Osteocyte (in vitro differentiated cells): ENCODE data around the gene VAPA. TPM values are rescaled to one million over a fixed set of nuclear protein-coding genes. Genes with fewer than 3 reads are reported as not detected.

Source experiments
- DNase-seq: peaks from one replicate; pipeline ENCODE4 v3.0.0; 2021; ENCODE audit warnings: mixed read lengths; ENCODE audit not compliant: unreplicated experiment; ENCODE audit errors: extremely low spot score
- H3K27ac Mint-ChIP-seq: one replicate; pipeline ENCODE4 v1.8.0; 2021; ENCODE audit warnings: mild to moderate bottlenecking, mixed read lengths; ENCODE audit not compliant: unreplicated experiment
- H3K27me3 Mint-ChIP-seq: one replicate; pipeline ENCODE4 v1.8.0; 2021; ENCODE audit warnings: mixed read lengths; ENCODE audit not compliant: unreplicated experiment
- H3K36me3 Mint-ChIP-seq: one replicate; pipeline ENCODE4 v1.8.0; 2021; ENCODE audit warnings: mixed read lengths; ENCODE audit not compliant: unreplicated experiment
- H3K4me1 Mint-ChIP-seq: one replicate; pipeline ENCODE4 v1.8.0; 2021; ENCODE audit warnings: mixed read lengths; ENCODE audit not compliant: unreplicated experiment
- H3K4me3 Mint-ChIP-seq: one replicate; pipeline ENCODE4 v1.8.0; 2021; ENCODE audit warnings: mild to moderate bottlenecking, moderate library complexity, mixed read lengths; ENCODE audit not compliant: unreplicated experiment
- H3K9me3 Mint-ChIP-seq: one replicate; pipeline ENCODE4 v1.8.0; 2021; ENCODE audit warnings: mixed read lengths; ENCODE audit not compliant: unreplicated experiment
- total RNA-seq: library from RNA; stranded (reverse); gene quantifications from 2 replicates; pipeline ENCODE4 v1.2.1, GENCODE V29; 2021
- TF ChIP-seq, protein P1 (sequence below): fragments of 200-600 bp; sonication (generic); IDR thresholded peaks from 2 replicates; pipeline ENCODE4 v1.5.0; 2021; ENCODE audit warnings: antibody characterized with exemption, mild to moderate bottlenecking, moderate library complexity

The VAPA gene
- total RNA-seq, 1 donor from 2014 or later: 157 TPM

DNA sequence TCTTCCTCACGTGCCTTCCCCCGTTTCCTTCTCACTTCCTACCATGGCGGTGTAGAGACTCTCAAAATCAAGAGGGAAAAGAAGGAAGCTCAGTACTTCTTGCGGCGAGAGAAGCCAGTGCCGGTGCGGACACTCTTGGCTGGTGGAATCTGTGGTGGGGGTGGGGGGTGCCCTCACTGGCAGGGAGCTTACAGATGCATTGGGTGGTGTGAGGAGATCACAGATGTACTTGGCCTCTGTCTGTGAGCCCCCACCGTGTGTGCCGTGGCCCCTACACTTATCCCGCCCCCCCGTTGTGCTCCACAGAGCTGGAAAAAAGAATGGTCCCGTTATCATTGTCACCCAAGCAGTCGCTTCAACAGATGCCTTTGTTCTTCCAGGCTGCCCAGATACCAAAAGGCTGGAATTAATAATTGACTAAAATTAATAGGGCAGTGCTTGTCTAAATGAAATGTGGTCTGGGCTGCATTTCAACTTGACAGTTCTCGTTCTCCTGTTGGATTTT lies 79.8 kb downstream of the VAPA start:
- Mint-ChIP-seq H3K27me3 (peaks cover 25% of the 10 kb centered on the region), H3K4me3 (no peak overlapping the region), H3K9me3 (peaks cover 8% of the 10 kb centered on the region), H3K27ac (no peak overlapping the region), H3K4me1 (no peaks in the 10 kb centered on the region), H3K36me3 (peaks cover 5% of the 10 kb centered on the region)
- TF ChIP-seq, protein P1, sequence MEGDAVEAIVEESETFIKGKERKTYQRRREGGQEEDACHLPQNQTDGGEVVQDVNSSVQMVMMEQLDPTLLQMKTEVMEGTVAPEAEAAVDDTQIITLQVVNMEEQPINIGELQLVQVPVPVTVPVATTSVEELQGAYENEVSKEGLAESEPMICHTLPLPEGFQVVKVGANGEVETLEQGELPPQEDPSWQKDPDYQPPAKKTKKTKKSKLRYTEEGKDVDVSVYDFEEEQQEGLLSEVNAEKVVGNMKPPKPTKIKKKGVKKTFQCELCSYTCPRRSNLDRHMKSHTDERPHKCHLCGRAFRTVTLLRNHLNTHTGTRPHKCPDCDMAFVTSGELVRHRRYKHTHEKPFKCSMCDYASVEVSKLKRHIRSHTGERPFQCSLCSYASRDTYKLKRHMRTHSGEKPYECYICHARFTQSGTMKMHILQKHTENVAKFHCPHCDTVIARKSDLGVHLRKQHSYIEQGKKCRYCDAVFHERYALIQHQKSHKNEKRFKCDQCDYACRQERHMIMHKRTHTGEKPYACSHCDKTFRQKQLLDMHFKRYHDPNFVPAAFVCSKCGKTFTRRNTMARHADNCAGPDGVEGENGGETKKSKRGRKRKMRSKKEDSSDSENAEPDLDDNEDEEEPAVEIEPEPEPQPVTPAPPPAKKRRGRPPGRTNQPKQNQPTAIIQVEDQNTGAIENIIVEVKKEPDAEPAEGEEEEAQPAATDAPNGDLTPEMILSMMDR: no peak
- no peak for DNase-seq

DNA sequence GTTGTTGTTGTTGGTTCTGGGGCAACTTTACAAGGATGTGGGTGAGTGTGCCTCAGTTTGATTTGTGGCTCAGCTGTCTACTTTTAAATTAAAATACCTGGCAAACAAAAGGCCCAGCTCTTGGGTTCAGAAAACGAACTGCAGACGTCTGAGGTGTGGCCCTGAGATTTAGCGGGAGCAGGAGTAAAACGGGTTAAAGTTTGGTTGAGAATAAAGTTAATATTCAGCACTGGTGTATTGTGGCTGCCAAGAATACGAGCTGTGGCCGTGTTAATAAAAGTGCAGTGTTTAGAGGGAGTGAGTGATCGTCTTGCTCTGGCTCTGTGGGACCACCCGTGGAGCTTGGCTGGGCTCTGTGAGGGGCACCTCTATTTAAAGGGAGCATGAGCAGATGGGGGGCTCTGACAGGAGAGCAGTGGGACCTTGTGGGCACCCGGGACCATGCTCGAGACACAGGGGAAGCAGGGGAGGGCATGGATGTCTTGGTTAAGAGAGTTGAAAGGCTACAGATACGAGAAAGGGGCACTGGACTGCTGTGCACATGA lies 80.3 kb downstream of the VAPA start:
- Mint-ChIP-seq H3K27ac (no peak overlapping the region), H3K4me3 (no peak overlapping the region), H3K27me3 (peaks cover 25% of the 10 kb centered on the region), H3K4me1 (no peaks in the 10 kb centered on the region), H3K36me3 (peaks cover 5% of the 10 kb centered on the region), H3K9me3 (peaks cover 11% of the 10 kb centered on the region)
- no peak for DNase-seq
- TF ChIP-seq, protein P1: no peak

DNA sequence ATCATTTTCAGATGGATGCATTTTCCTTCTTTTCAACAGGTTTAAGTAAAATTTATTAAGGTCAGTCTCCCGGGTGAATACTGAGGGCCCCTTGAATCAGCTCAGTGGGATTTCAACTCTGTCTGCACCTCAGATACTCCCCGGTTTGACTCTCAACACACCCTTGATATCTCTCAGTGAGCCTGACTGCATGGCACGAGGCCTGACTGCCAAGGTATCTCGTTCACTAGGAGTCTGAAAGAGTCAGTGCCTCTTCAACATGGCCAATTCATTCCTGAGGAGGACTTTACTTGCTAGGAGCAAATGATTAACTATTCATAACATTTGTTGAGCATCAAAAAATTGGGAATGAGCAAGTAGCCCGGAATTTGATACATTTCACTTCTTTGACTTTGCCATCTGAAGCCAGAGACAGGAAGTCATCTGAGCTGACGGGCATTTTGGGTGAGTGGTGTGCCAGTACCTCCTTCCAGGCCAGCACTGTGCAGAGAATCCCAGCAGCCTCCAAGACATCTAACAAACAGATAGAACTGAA lies 81.0 kb downstream of the VAPA start:
- Mint-ChIP-seq H3K4me3 (no peak overlapping the region), H3K27ac (no peak overlapping the region), H3K36me3 (peaks cover 7% of the 10 kb centered on the region), H3K4me1 (no peaks in the 10 kb centered on the region), H3K27me3 (peaks cover 25% of the 10 kb centered on the region), H3K9me3 (peaks cover 18% of the 10 kb centered on the region)
- no peak for DNase-seq
- TF ChIP-seq, protein P1: no peak

DNA sequence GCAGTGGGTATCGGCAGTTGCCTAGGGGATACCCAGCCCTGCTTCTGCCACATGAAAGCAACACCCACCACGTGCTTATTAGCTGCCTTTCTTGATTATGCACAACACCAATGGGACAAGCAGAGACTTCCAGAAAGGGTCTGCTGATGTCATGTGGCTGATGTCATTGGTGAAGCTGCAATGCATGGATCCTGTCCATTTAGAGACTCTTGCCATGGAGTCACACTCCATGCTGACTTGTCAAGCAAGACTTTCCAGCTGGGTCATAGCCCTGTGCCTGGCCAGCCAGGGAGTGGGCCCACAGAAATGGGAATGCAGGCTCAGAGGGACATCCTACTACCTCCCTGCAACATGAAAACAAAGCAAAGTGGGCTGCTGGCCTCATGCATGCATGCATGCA lies 81.8 kb downstream of the VAPA start:
- no peak for DNase-seq
- Mint-ChIP-seq H3K4me3 (no peak overlapping the region), H3K27me3 (peaks cover 22% of the 10 kb centered on the region), H3K27ac (no peak overlapping the region), H3K36me3 (peaks cover 7% of the 10 kb centered on the region), H3K9me3 (peaks cover 27% of the 10 kb centered on the region), H3K4me1 (no peaks in the 10 kb centered on the region)
- TF ChIP-seq, protein P1: no peak

DNA sequence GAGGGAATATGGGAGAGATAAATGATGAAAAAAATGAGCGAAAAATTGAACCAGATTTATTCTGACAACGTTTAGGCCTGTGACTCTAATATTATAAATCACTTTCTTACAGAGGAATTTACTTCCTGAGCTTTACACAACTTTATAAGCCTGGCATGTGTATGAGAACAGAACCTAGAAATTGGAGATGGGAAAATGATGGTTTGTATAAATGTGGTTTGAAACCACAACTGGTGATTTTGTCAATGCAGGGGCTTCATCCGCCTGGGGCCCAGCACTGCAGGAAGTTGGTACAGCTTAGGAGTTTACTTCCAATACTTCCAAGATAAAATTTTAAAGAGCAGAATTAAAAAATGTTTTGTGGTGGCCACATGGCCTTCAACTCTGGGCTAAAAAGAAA lies 82.3 kb downstream of the VAPA start:
- H3K27me3 Mint-ChIP-seq: peaks cover 20% of the 10 kb centered on the region
- H3K9me3 Mint-ChIP-seq: peaks cover 27% of the 10 kb centered on the region
- no peak overlapping the region for H3K27ac Mint-ChIP-seq
- DNase-seq: no peak
- H3K4me1 Mint-ChIP-seq: no peaks in the 10 kb centered on the region
- H3K36me3 Mint-ChIP-seq: peaks cover 7% of the 10 kb centered on the region
- TF ChIP-seq, protein P1: no peak
- H3K4me3 Mint-ChIP-seq: no peak overlapping the region
